ENCODE data around the gene GIT1.

GIT1 gene

DNA sequence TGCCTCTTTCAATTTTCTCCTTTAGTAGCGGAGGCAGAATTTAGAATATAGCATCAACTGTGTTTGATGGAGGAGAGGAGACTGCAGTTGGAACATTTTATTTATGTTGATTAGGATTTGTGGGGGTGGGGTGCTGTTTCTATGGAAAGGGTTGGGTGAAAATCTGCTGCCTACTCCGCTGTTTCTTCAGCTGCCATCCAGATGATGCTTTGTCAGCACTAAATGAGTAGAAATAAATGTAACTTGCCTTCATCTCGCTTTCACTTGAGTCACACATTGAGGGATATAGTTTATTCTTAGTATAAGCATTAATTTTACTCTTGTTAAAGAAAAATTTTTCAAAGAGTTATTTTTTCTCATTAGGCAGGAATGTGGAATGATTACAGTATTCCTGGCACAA is 64.8 kb downstream of the GIT1 start:
- in situ Hi-C loops (cut with MboI; ENCODE audit: low sequenced_read_pairs) = no loop called here

All from hTERT RPE-1 (cell line).